Measurements from ENCODE around the gene PAPOLB.

- no peak for TF ChIP-seq TP53 (CRISPR knock-in tag; IDR thresholded peaks at IDR 0.05)
- TF ChIP-seq ZBTB21 (CRISPR knock-in tag; IDR thresholded peaks at IDR 0.05; ENCODE audit: borderline replicate concordance), result no peak
- no peak for TF ChIP-seq MAX (CRISPR knock-in tag; IDR thresholded peaks at IDR 0.05)
- no peak for TF ChIP-seq CTCF (IDR thresholded peaks at IDR 0.05)
- TF ChIP-seq NFATC4 (CRISPR knock-in tag; IDR thresholded peaks at IDR 0.05), result no peak
- no peak for TF ChIP-seq ATF3 (CRISPR knock-in tag; conservative IDR thresholded peaks at IDR 0.05)
- no peak for TF ChIP-seq SP1 (CRISPR knock-in tag; conservative IDR thresholded peaks at IDR 0.05)
- no peak for TF ChIP-seq RELA (CRISPR knock-in tag; IDR thresholded peaks at IDR 0.05; ENCODE audit: borderline replicate concordance)
- TF ChIP-seq ATF6 (CRISPR knock-in tag; IDR thresholded peaks at IDR 0.05), result no peak
- TF ChIP-seq CREB1 (CRISPR knock-in tag; IDR thresholded peaks at IDR 0.05), result no peak
- no peak for TF ChIP-seq ZNF263 (CRISPR knock-in tag; IDR thresholded peaks at IDR 0.05; ENCODE audit: low read depth)
These were observed 43.3 kb upstream of the PAPOLB start for GRCh38 chr7:4905171-4905570.
